ENCODE measurements around the gene CLCN4. TPM values are rescaled to one million over a fixed set of nuclear protein-coding genes. Genes with fewer than 3 reads are reported as not detected.

The CLCN4 gene
- polyA plus RNA-seq, 3 donors = 0.27 to 1.9 (median 1.3) TPM

- H3K4me3 ChIP-seq (replicated peaks in 1 of 3; ENCODE audit: low read depth in 2 of 3, low read length in 3 of 3) = no peak overlapping the region
Measured at GRCh38 chrX:10223781-10224180, 67.0 kb downstream of the CLCN4 start.

GRCh38 chrX:10230222-10230621 is 73.4 kb downstream of the CLCN4 start:
- H3K9ac ChIP-seq (ENCODE audit: insufficient read depth, low read length, poor library complexity, severe bottlenecking) = no peak overlapping the region
- H3K4me2 ChIP-seq (replicated peaks; ENCODE audit: extremely low read depth, low read length, poor library complexity, severe bottlenecking) = no peak overlapping the region
- intact Hi-C loops (cut with micrococcal nuclease) = no loop called here
- no peaks in the 10 kb centered on the region for H3K36me3 ChIP-seq (replicated peaks in 1 of 2; ENCODE audit: control insufficient read depth in 1 of 2, insufficient read depth in 2 of 2, low read length in 2 of 2)
- peaks cover 0 to 4% (median 2%) of the 10 kb centered on the region in 7 donors for H3K9me3 Mint-ChIP-seq
- H3K27ac Mint-ChIP-seq = no peak overlapping the region
- H3K4me1 ChIP-seq (ENCODE audit: control insufficient read depth in 1 of 2, insufficient read depth in 2 of 2, low read length in 2 of 2) = no peaks in the 10 kb centered on the region
- peaks cover 0 to 2% (median 0%) of the 10 kb centered on the region in 3 donors for H3K27me3 Mint-ChIP-seq (ENCODE audit: low read depth in 3 of 3)
- H3K9me3 ChIP-seq (replicated peaks in 1 of 2; ENCODE audit: control insufficient read depth in 1 of 2, insufficient read depth in 1 of 2, low read length in 2 of 2) = no peaks in the 10 kb centered on the region
- no peaks in the 10 kb centered on the region for H3K4me1 Mint-ChIP-seq
- TF ChIP-seq CTCF (IDR thresholded peaks at IDR 0.05) = no peak
- no CpG with 5 or more reads among the region's 4 CpGs for WGBS (ENCODE audit: insufficient coverage)
- H3K27ac ChIP-seq (ENCODE audit: low read depth in 1 of 2, low read length in 2 of 2) = no peak overlapping the region
- no peaks in the 10 kb centered on the region for H3K36me3 Mint-ChIP-seq
- H3K4me3 Mint-ChIP-seq = no peak overlapping the region
- H3K27me3 ChIP-seq (ENCODE audit: control insufficient read depth in 2 of 2, insufficient read depth in 2 of 2, low read length in 2 of 2) = no peaks in the 10 kb centered on the region
- H2AFZ ChIP-seq (ENCODE audit: insufficient read depth, low read depth, low read length, poor library complexity, severe bottlenecking) = no peak overlapping the region
- no peak overlapping the region for H3K4me3 ChIP-seq (replicated peaks in 1 of 3; ENCODE audit: low read depth in 2 of 3, low read length in 3 of 3)
- no peaks in the 10 kb centered on the region for H3K79me2 ChIP-seq (ENCODE audit: insufficient read depth, low read length)
- H4K20me1 ChIP-seq (ENCODE audit: insufficient read depth, low read length) = no peaks in the 10 kb centered on the region
- no peak for DNase-seq

More at GRCh38 chrX:10223781-10224180, 67.0 kb downstream of the CLCN4 start:
- intact Hi-C loops (cut with micrococcal nuclease) = no loop called here
- WGBS (ENCODE audit: insufficient coverage) = no CpG with 5 or more reads among the region's 8 CpGs
- Histone ChIP-seq H2AFZ (ENCODE audit: insufficient read depth, low read depth, low read length, poor library complexity, severe bottlenecking) (no peak overlapping the region), H3K9ac (ENCODE audit: insufficient read depth, low read length, poor library complexity, severe bottlenecking) (no peak overlapping the region), H3K36me3 (replicated peaks in 1 of 2; ENCODE audit: control insufficient read depth in 1 of 2, insufficient read depth in 2 of 2, low read length in 2 of 2) (no peaks in the 10 kb centered on the region), H3K4me2 (replicated peaks; ENCODE audit: extremely low read depth, low read length, poor library complexity, severe bottlenecking) (no peak overlapping the region), H3K27me3 (ENCODE audit: control insufficient read depth in 2 of 2, insufficient read depth in 2 of 2, low read length in 2 of 2) (no peaks in the 10 kb centered on the region), H3K4me1 (ENCODE audit: control insufficient read depth in 1 of 2, insufficient read depth in 2 of 2, low read length in 2 of 2) (no peaks in the 10 kb centered on the region), H4K20me1 (ENCODE audit: insufficient read depth, low read length) (no peaks in the 10 kb centered on the region), H3K79me2 (ENCODE audit: insufficient read depth, low read length) (no peaks in the 10 kb centered on the region), H3K9me3 (replicated peaks in 1 of 2; ENCODE audit: control insufficient read depth in 1 of 2, insufficient read depth in 1 of 2, low read length in 2 of 2) (no peaks in the 10 kb centered on the region), H3K27ac (ENCODE audit: low read depth in 1 of 2, low read length in 2 of 2) (no peak overlapping the region)
- peaks cover 0 to 4% (median 0%) of the 10 kb centered on the region in 3 donors for H3K27me3 Mint-ChIP-seq (ENCODE audit: low read depth in 3 of 3)
- H3K4me3 Mint-ChIP-seq = no peak overlapping the region
- H3K4me1 Mint-ChIP-seq = no peaks in the 10 kb centered on the region
- H3K27ac Mint-ChIP-seq = no peak overlapping the region
- DNase-seq = no peak
- peaks cover 0 to 7% (median 0%) of the 10 kb centered on the region in 7 donors for H3K9me3 Mint-ChIP-seq
- TF ChIP-seq CTCF (IDR thresholded peaks at IDR 0.05) = no peak
- peaks cover 3 to 7% of the 10 kb centered on the region in 2 donors for H3K36me3 Mint-ChIP-seq
